Tibial artery (tissue), 4 donors: Measurements from ENCODE around the gene NTM.

Experiments
- DNase-seq, 2 donors: peaks; one replicate each; pipeline ENCODE4 v3.0.0-alpha.2; 2019
- H3K27ac ChIP-seq, 2 donors: fragments of 200-600 bp; sonication (generic) in 1 of 2; 1 replicate in 1 of 2; 2 replicates in 1 of 2; pipeline ENCODE4 v1.5.1; 2018 to 2019; ENCODE audit warnings: mild to moderate bottlenecking in 1 of 2
- H3K27me3 ChIP-seq, 2 donors: fragments of 200-600 bp; sonication (generic) in 1 of 2; one replicate each; pipeline versions ENCODE4 v1.5.1 to v1.6.0; 2016 to 2019
- H3K36me3 ChIP-seq, 3 donors: fragments of 200-600 bp; sonication (generic) in 2 of 3; one replicate each; pipeline ENCODE4 v1.5.1; 2016 to 2019; ENCODE audit warnings: mild to moderate bottlenecking in 2 of 3
- H3K4me1 ChIP-seq, 4 donors: fragments of 200-600 bp; sonication (generic) in 2 of 4; 1 replicate in 3 of 4; 2 replicates in 1 of 4; pipeline ENCODE4 v1.5.1; 2016 to 2019
- H3K4me3 ChIP-seq, 2 donors: fragments of 200-600 bp; sonication (generic) in 1 of 2; 1 replicate in 1 of 2; 2 replicates in 1 of 2; pipeline ENCODE4 v1.5.1; 2018 to 2019; ENCODE audit warnings: mild to moderate bottlenecking in 2 of 2
- H3K9me3 ChIP-seq, 3 donors: fragments of 200-600 bp; sonication (generic) in 1 of 3; one replicate each; pipeline ENCODE4 v1.5.1; 2016 to 2019
- CTCF ChIP-seq, 2 experiments: fragments of 200-600 bp in 1 of 2; fragments of 450-650 bp in 1 of 2; IDR thresholded peaks; one replicate each; pipeline ENCODE4 v1.5.1; 2017 to 2019; ENCODE audit warnings: antibody characterized with exemption in 2 of 2, mild to moderate bottlenecking in 1 of 2, moderate library complexity in 1 of 2
- intact Hi-C: fragments of 100-400 bp; cut with DNase I; formaldehyde crosslinking; loops from one replicate; pipeline ENCODE4 v1.15.0; 2023; ENCODE audit warnings: low total_unique reads

Gene NTM

DNA sequence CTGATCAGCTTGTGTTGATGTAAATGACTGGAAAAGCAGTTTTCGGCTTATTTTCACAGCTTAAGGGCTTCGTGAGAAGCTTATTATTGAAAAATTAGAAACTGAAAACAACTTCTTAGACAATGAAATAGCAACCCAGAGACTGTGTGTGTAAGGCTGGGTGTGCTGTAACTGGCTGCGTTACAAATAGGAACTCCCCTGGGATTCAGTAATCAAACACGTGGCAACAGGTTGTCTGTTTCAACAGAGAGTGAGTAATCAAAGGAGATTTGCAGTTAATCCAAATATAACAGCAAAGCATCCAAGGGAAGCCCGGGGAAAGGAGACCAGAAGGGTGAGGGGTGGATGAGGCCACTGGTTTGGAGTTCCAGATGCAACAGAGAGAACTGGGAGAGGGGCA, 19.2 kb downstream of the NTM start:
- no peak for TF ChIP-seq CTCF (IDR thresholded peaks at IDR 0.05)
- H3K4me3 ChIP-seq, result no peak overlapping the region
- DNase-seq, result no peak

DNA sequence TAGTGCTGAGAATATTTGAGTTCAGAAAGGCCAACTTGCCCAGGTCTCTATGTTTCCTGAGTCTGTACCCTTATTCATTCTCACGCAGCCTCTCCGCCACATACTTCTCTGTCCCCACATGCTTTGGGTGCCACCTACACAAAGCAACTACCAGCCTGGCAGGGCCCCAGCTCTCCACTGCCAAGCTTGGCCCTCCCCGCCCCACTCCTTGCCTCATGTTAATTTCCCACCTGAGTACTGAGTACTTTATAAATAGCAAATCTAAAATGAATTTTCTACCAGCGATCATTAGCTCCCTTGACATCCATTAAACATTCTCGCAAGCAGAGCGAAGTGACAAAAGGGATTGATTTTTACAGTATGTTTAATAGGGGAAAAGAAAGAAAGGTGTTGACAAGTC, 20.8 kb downstream of the NTM start:
- H3K4me3 ChIP-seq, result no peak overlapping the region
- no peak for TF ChIP-seq CTCF (IDR thresholded peaks at IDR 0.05)
- intact Hi-C loops, result no loop called here
- no peaks in the 10 kb centered on the region for H3K36me3 ChIP-seq
- no peaks in the 10 kb centered on the region for H3K27me3 ChIP-seq
- no peak overlapping the region for H3K27ac ChIP-seq
- H3K4me1 ChIP-seq, result no peaks in the 10 kb centered on the region
- H3K9me3 ChIP-seq, result no peaks in the 10 kb centered on the region
- DNase-seq, result no peak

More for the DNA sequence above, 19.2 kb downstream of the NTM start:
- Histone ChIP-seq H3K27me3 (no peaks in the 10 kb centered on the region), H3K4me1 (no peaks in the 10 kb centered on the region), H3K27ac (no peak overlapping the region), H3K9me3 (no peaks in the 10 kb centered on the region), H3K36me3 (no peaks in the 10 kb centered on the region)
- intact Hi-C loops, result no loop called here

DNA sequence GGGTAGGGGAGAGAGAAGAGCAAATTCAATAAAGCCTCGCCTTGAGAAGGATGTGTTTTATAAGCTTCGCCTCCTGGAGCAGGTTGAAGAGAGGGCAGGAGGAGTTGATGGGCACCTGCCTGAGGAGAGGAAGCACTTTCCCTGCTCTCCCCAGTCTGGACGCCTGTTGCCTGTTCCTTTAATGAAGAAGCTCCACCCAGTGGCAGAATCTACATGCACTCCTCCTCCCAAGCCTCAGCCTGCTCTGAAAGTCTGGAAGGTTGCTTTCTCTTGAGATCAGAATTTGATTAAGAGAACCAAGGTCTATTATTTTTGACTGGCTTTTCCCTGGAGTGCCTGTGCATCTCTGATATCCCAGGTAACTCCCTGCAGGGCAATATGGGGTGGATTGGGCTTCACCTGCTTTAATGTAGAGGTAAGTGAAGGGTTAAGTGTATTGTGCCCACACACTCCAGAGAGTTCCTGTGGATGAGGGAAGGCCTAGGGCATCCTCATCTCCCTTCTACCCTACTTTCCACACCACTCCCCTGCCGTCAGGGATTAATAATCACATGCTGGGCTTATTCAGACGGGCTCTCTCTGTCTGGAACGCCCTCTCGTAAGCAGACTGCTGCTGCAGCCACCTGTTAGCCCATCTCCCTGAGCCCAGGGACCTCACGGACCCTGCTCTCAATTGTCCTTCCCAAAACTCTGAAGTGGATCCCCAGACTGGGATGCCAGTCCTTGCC, 22.3 kb downstream of the NTM start:
- no peak overlapping the region for H3K27ac ChIP-seq
- no peaks in the 10 kb centered on the region for H3K27me3 ChIP-seq
- no peaks in the 10 kb centered on the region for H3K9me3 ChIP-seq
- H3K4me1 ChIP-seq, result no peaks in the 10 kb centered on the region
- intact Hi-C loops, result no loop called here
- no peak for TF ChIP-seq CTCF (IDR thresholded peaks at IDR 0.05)
- no peak for DNase-seq
- no peaks in the 10 kb centered on the region for H3K36me3 ChIP-seq
- H3K4me3 ChIP-seq, result no peak overlapping the region

DNA sequence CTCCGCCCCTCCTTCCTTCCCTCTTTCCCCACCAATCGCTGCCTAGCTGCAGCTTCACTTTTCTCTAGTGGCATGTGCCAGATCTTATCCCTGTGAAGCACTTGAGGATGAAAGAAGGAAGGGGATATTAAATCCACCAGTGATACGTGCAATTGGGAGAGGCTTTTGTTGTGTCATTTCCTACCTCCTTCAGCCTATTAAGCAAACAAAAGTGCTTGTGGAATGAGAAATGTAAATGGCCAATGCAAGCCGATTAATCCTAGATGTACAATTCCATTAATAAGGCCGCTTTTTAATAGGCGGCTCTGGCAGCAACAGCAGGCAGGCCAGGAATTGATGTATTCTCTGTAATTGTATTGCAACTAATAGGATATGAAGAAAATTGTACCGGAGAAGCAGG, 23.3 kb downstream of the NTM start:
- Histone ChIP-seq H3K4me1 (no peaks in the 10 kb centered on the region), H3K9me3 (no peaks in the 10 kb centered on the region), H3K36me3 (no peaks in the 10 kb centered on the region), H3K4me3 (no peak overlapping the region), H3K27me3 (no peaks in the 10 kb centered on the region), H3K27ac (no peak overlapping the region)
- no peak for DNase-seq
- intact Hi-C loops, result no loop called here
- no peak for TF ChIP-seq CTCF (IDR thresholded peaks at IDR 0.05)

GRCh38 chr11:131397675-131398074, 27.3 kb downstream of the NTM start:
- Histone ChIP-seq H3K27me3 (no peaks in the 10 kb centered on the region), H3K36me3 (no peaks in the 10 kb centered on the region), H3K27ac (no peak overlapping the region), H3K4me1 (no peaks in the 10 kb centered on the region), H3K9me3 (no peaks in the 10 kb centered on the region), H3K4me3 (no peak overlapping the region)
- no peak for TF ChIP-seq CTCF (IDR thresholded peaks at IDR 0.05)
- no peak for DNase-seq
- intact Hi-C loops, result no loop called here

DNA sequence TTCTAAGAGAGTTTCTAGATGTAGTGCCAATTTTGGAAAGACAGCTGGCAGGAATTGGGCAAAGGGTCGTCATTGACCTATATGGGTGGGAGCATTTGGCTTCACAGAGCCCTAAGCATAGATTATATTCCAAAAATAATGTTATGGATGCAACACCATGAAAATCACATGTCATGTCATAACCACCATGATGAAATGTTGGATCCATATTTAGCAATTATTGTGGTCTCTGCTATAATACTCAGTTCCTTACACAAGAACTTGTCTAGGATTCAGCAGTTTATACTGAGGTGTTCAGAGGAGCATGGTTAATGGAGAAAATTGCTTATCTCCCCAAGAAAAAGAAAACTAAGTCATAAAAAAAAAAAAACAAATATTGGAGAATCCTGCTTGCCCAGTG, 31.6 kb downstream of the NTM start:
- TF ChIP-seq CTCF (IDR thresholded peaks at IDR 0.05), result no peak
- Histone ChIP-seq H3K27me3 (no peaks in the 10 kb centered on the region), H3K4me3 (no peak overlapping the region), H3K27ac (no peak overlapping the region), H3K9me3 (no peaks in the 10 kb centered on the region), H3K36me3 (no peaks in the 10 kb centered on the region), H3K4me1 (no peaks in the 10 kb centered on the region)
- DNase-seq, result no peak
- intact Hi-C loops, result no loop called here
